Epithelial cell of esophagus (primary cell): ENCODE measurements around the gene CLIP1.

Source experiments
- DNase-seq: peaks from one replicate; pipeline ENCODE4 v3.0.0; 2010; ENCODE audit warnings: low read depth
- H3K4me3 ChIP-seq: 2 replicates; pipeline ENCODE4 v1.5.1; 2011; ENCODE audit warnings: mild to moderate bottlenecking, low read length, control low read depth
- CTCF ChIP-seq: IDR thresholded peaks from 2 replicates; pipeline ENCODE4 v1.5.1; 2011; ENCODE audit warnings: low read depth, mild to moderate bottlenecking, low read length, control low read depth, inconsistent platforms; ENCODE audit not compliant: insufficient read depth; ENCODE audit errors: missing control alignments

The CLIP1 gene

DNA sequence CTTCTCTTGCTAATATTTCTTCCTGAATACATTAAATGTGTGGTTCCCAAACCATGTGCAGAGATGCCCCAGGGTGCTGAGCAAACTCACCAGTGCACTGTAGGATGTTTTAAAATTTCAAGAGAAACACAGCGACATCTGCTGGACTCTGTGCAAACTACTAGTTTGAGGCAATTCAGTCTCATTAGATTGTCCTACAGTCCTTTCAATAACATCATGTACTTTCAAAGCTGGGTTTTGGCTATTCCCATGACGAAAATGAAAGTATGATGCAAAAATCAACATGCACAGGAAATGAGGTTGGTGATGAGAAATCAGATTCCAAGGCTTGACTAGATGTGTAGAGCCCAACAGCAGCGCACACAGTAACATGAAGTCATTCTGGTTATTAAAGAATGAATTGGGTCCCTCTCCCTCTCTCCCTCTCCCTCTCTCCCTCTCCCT, 66.3 kb downstream of the CLIP1 start:
- H3K4me3 ChIP-seq: no peak overlapping the region
- TF ChIP-seq CTCF: peak; percentile 74
- peak; percentile 63 for DNase-seq

- no peak for DNase-seq
- no peak for TF ChIP-seq CTCF
- no peak overlapping the region for H3K4me3 ChIP-seq
Observed at GRCh38 chr12:122355706-122356105, 66.8 kb downstream of the CLIP1 start.

DNA sequence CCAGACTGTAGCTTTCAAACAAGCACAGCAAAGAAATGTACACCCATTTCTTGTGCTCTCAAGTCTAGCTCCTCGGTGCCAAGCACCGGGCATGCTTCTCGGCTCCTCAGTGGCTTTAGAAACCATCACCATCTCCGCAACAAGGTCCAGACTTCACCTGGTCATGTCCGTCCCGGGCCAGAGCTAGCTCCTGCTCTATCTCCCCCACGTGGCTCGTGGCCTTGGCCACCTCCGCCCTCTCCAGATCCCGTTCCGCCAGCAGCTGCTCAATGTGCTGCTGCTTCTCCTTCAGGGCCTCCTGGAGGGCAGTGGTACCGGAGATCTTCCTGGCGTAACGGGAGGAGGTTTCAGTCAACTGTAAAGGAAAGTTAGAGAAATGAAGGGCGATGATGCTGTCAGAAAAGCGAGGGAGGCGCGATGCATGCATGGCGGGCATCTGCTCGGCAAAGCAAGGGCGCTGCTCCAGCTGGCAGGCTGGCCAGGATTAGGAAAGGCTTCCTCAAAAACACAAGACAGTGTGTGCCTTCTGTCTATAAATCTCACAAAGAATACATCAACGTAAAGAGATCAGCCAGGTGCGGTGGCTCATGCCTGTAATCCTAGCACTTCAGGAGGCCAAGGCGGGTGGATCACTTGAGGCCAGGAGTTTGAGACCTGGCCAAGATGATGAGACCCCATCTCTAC, 67.4 kb downstream of the CLIP1 start:
- H3K4me3 ChIP-seq: no peak overlapping the region
- DNase-seq: no peak
- no peak for TF ChIP-seq CTCF

GRCh38 chr12:122352394-122352793, 70.1 kb downstream of the CLIP1 start:
- no peak for TF ChIP-seq CTCF
- no peak overlapping the region for H3K4me3 ChIP-seq
- no peak for DNase-seq

GRCh38 chr12:122350141-122350848, 72.2 kb downstream of the CLIP1 start:
- no peak for DNase-seq

DNA sequence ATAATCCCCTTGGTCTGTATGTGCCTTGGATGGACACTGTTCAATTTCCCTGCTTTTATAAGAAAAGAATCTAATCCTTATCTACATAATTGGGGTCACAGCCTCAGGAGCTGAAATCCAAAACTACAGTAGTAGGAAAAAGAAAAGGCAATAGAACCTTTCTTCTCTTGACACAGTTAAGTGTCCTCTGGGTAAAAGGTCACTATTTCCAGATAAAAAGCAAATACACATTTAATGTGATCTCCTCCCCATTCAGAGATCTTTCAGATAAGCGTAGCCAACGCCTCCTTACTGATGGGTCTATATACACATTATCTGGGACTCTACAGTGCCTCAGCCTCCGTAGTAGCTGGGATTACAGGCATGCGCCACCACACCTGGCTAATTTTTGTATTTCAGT, 73.4 kb downstream of the CLIP1 start:
- DNase-seq: no peak
- H3K4me3 ChIP-seq: no peak overlapping the region
- TF ChIP-seq CTCF: no peak

More at GRCh38 chr12:122350141-122350848, 72.2 kb downstream of the CLIP1 start:
- no peak overlapping the region for H3K4me3 ChIP-seq
- TF ChIP-seq CTCF: no peak
